KBM-7 (cell line): ENCODE data around the gene PRKAR2B.
"Not testable (repeated sequence)": the region's sequence is repeated elsewhere in the genome, so short reads cannot be mapped to it uniquely, and the experiment has no call there.

ENCODE experiments used
- DNase-seq: peaks from one replicate; pipeline ENCODE4 v3.0.0-alpha.2; 2015
- in situ Hi-C: fragments of 300-500 bp; cut with MboI; formaldehyde crosslinking; loops from 2 replicates; pipeline ENCODE4 v1.14.3; 2020; ENCODE audit warnings: low sequenced_read_pairs, low pct_unique_long_range_greater_than_20kb, mixed read lengths

The PRKAR2B gene

GRCh38 chr7:107138696-107139420, 94.4 kb downstream of the PRKAR2B start:
- in situ Hi-C loops = loop anchor here (25.0 kb wide), 1 partner anchor 352 kb away; no protein-coding TSS in a partner anchor
- no peak for DNase-seq

- not testable (repeated sequence) for DNase-seq
- in situ Hi-C loops = loop anchor here (10.0 to 25.0 kb wide), 2 partner anchors 189 to 357 kb away; no protein-coding TSS in a partner anchor
These were observed 99.4 kb downstream of the PRKAR2B start for GRCh38 chr7:107143875-107144274.

- in situ Hi-C loops = loop anchor here (10.0 to 25.0 kb wide), 2 partner anchors 190 to 358 kb away; no protein-coding TSS in a partner anchor
- DNase-seq = no peak
These were observed 100.7 kb downstream of the PRKAR2B start for GRCh38 chr7:107145067-107145838.

- DNase-seq = peak; percentile 44
- in situ Hi-C loops = loop anchor here (10.0 to 25.0 kb wide), 2 partner anchors 193 to 360 kb away; no protein-coding TSS in a partner anchor
These were observed 103.2 kb downstream of the PRKAR2B start for GRCh38 chr7:107147464-107148393.

GRCh38 chr7:107148721-107149120, 104.2 kb downstream of the PRKAR2B start:
- in situ Hi-C loops = loop anchor here (10.0 to 25.0 kb wide), 2 partner anchors 194 to 361 kb away; no protein-coding TSS in a partner anchor
- DNase-seq = no peak

GRCh38 chr7:107149863-107150262, 105.4 kb downstream of the PRKAR2B start:
- in situ Hi-C loops = loop anchor here (10.0 to 25.0 kb wide), 2 partner anchors 195 to 363 kb away; no protein-coding TSS in a partner anchor
- no peak for DNase-seq

GRCh38 chr7:107150375-107151073, 106.0 kb downstream of the PRKAR2B start:
- in situ Hi-C loops = no loop called here
- peak; percentile 82 for DNase-seq

- no peak for DNase-seq
- in situ Hi-C loops = no loop called here
These were observed 107.0 kb downstream of the PRKAR2B start for GRCh38 chr7:107151538-107151937.

- DNase-seq = no peak
- in situ Hi-C loops = no loop called here
These were observed 107.5 kb downstream of the PRKAR2B start for GRCh38 chr7:107152011-107152410.

GRCh38 chr7:107154826-107155225, 110.3 kb downstream of the PRKAR2B start:
- no peak for DNase-seq
- in situ Hi-C loops = no loop called here

- in situ Hi-C loops, DNase-seq: not testable (repeated sequence)
These were observed 111.2 kb downstream of the PRKAR2B start for GRCh38 chr7:107155726-107156125.

GRCh38 chr7:107157091-107157490, 112.6 kb downstream of the PRKAR2B start:
- in situ Hi-C loops = no loop called here
- no peak for DNase-seq

- in situ Hi-C loops = no loop called here
These were observed 113.5 kb downstream of the PRKAR2B start for GRCh38 chr7:107158028-107158427.

GRCh38 chr7:107160389-107160788, 115.9 kb downstream of the PRKAR2B start:
- in situ Hi-C loops = no loop called here
- no peak for DNase-seq

More at GRCh38 chr7:107158028-107158427, 113.5 kb downstream of the PRKAR2B start:
- DNase-seq = no peak

GRCh38 chr7:107161415-107161814, 116.9 kb downstream of the PRKAR2B start:
- in situ Hi-C loops = no loop called here
- no peak for DNase-seq

GRCh38 chr7:107162475-107162874, 118.0 kb downstream of the PRKAR2B start:
- no peak for DNase-seq
- in situ Hi-C loops = no loop called here

GRCh38 chr7:107164092-107164491, 119.6 kb downstream of the PRKAR2B start:
- in situ Hi-C loops = no loop called here
- DNase-seq = no peak

GRCh38 chr7:107165341-107165740, 120.8 kb downstream of the PRKAR2B start:
- in situ Hi-C loops = no loop called here
- no peak for DNase-seq
